Smooth muscle cell of the brain vasculature (primary cell): ENCODE measurements around the gene IQCN.

Experiments used
- DNase-seq: peaks from one replicate; pipeline ENCODE4 v3.0.0-alpha.2; 2012; ENCODE audit warnings: low read depth, low spot score

Gene IQCN

DNA sequence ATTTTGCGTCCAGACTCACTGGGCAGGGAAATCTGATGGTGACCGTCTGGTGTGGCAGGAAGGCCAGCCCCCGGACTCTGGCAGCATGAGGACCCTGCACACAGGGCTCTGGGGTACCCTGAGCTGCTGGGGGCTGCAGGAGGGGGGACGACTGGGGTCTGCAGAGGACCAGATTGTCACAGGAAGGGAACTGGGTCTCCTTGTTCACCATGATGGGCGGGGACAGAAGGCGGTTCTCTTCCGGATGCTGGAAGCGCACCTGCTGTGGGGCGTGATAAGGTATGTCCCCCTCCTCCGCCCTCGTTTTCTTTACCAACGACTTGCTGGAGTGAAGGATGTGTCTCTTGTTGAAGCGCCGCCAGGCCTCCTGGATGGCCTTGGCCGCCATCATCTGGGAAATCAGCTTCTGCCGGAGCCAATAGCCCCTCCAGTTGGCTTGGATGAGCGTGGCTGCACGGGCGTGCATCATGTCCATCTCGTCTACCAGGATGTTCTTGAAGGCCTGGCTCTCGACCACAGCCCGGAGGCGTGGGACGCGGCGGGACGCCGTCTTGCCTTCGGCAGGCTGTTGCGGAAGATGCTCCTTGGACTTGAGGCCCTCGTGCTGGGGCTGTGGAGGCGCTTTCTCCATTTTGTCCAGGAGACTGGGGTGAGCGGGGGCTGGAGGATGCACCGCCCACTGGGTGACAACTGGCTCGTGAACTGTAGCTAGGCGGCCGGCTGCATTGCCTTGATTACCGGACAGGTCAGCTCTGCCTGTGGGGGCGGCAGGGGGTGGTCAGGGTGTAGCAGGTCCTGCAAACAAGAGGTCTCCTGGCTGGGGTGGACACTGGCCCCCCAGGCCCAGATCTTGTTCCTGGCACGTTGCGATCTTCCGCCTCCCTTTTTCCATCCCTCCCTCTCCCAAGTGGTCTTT, 7.2 kb downstream of the IQCN start:
- no peak for DNase-seq

DNA sequence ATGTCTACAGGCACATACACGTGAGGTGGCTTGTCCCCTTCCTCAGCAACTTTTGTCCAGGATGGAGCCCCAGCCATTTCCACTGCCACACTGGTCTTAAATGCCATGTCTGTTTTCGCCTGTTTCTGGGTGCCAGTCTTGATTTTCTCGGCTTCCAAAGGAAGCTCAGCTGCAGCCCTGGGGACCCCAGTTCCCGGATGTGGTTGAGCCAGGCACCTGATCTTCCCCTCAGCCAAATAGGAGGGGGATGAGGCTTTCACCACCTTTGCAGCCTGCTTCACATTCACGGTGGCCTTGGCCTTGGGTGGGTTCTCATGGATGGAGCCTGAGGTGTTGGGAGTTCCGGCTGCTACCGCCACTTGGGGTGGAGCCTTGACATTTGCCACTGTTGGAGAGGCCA, 8.7 kb downstream of the IQCN start:
- DNase-seq = no peak

DNA sequence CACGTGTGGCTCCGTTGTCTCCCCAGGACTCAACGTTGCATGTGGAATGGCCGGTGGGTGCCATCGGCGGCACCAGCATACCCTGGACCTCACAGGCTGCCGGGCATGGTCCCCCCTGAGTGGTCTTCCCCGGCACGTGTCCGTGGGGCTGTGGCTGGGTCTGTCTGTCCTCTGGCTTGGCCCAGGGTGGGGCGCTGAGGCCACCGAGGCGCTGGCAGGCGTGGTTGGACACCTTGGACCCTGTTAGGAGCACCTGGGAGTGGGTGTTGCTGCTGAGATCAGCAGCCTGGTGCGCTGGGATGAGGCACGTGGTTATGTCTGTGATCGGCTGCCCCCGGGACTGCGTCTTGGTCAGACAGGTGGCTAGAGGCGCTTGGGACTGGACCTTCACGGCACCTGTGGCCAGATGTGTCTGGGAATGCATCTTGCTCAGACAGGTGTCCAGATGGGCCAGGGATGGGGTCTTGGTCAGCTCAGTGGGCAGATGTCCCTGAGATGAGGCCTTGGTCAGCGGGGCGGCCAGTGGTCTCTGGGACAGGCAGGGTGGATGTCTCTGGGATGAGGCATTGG, 9.2 kb downstream of the IQCN start:
- no peak for DNase-seq

DNA sequence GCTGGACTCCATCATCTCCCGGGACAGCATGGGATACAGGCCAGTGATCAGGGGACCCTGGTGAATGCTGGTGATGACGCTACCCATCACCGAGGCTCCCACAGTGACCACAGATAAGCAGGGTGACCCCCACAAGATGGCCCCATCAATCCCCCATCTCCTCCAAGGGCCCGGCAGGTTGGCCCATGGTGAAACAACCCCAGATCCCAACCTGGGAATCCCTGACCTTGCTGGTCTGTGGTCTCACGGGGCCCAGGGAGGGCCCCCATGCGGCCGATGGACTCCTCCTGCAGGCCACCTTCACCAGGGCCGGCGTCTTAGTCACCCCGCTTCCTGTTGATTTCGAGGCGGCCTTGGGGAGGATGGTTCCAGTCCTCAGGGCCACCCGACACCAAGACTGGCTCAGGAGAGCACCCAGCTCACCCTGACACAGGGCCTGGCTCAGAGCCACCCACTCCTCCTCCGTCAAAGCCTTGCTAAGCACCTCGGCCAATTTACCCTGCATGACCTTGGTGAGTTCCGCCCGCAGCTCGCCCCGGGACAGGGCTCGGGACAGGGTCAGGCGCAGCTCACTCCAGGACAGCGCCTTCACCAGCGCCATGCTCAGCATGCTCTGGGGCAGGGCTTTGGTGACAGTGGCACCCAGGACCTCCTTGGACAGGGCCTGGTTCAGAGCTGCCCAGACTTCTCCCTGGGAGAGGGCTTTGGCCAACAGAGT, 10.0 kb downstream of the IQCN start:
- DNase-seq = no peak

DNA sequence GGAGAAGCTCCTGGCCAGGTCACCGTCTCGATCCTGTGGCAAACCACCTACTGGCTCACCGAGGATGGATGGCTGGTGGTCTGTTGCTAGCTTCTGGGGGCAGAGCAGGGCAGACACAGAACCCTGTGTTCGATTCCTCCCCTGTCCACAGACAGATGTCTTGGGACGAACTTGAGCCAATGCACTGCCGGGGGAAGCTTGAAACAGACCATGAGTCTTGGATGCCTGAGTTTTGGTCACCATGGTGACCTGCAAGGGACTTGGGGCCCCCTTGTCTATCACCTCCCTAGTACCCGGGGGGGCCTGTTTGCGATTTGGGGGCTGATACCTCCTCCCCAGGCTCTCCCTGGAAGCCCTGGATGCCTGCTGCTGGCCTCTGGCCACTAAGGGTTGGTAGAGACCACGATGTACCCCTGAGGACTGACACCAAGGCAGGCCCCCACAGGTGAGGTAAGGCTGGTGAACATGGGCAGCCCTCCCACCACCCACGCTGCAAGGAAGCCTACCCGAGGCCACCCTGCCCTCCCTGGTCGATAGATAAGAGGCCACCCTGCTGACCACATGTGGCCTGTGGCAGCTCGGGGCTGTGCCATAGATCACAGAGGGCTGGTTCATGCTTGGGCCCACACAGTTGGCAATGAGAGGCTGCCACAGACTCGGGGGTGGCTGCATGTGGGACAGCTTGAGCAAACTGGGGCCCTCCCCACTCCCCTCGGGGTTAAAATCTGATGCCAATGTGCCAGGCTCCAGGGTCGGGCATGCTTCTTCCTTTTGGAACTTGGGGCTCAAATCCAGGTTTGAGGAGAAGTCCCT, 10.7 kb downstream of the IQCN start:
- no peak for DNase-seq

DNA sequence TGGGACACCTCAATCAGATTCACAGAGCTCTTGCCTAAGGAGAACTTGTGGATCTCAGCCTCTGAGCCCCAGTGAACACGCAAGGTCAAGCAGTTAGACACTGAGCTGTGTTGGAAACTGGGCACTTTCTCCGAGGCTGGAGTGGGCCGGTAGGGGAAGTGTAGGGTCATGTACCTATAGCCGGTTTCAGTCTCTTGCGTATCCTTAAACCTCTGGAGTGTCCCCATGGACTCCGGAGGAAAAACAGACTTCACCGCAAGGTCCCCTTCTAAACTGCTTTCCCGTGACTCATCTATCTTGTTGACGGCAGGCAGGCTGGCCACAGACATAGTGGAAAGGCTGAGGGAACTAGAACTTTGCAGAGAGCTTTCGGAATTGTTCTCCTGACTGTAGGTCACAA, 11.3 kb downstream of the IQCN start:
- DNase-seq = no peak

DNA sequence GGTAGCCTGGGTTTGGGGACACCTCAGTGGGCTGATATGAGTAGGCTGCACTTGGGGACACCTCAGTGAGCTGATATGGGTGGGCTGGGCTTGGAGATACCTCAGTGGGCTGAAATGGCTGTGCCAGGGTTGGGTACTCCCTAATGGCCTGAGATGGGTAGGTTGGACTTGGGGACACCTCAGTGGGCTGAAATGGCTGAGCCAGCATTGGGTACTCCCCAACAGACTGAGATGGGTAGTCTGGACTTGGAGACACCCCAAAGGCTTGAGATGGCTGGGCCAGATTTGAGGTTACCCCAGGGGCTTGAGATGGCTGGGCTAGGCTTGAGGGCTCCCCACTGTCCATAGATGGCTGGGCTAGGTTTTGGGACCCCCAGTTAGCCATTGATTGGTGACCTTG, 12.1 kb downstream of the IQCN start:
- DNase-seq = no peak

DNA sequence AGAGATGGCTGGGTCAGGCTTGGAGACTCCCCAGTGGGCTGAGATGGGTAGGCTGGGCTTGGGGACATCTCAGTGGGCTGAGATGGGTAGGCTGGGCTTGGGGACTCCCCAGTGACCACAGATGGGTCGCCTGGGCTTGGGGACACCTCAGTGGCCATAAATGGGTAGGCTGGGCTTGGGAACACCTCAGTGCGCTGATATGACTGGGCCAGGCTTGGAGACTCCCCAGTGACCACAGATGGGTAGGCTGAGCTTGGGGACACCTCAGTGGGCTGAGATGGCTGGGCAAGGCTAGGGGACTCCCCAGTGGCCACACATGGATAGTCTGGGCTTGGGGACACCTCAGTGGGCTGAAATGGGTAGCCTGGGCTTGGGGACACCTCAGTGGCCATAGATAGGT, 12.8 kb downstream of the IQCN start:
- no peak for DNase-seq

DNA sequence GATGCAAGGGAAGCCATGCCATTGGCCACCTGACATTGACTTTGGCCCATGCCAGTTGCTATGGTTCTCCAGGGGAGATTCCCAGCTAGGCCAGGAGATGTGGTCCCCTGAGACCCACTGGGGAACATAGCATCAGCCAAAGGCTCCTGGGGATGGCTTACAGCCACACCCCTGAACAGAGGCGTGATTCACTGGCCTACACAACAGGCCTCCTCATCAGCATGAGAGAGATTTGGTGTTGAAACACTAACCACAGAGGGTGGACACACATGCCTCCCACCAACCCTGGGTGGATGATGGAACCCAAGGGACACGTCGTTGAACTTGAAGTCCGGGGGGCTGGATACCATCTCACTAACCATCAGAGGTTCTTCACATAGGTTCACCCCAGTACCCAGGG, 14.4 kb downstream of the IQCN start:
- no peak for DNase-seq

DNA sequence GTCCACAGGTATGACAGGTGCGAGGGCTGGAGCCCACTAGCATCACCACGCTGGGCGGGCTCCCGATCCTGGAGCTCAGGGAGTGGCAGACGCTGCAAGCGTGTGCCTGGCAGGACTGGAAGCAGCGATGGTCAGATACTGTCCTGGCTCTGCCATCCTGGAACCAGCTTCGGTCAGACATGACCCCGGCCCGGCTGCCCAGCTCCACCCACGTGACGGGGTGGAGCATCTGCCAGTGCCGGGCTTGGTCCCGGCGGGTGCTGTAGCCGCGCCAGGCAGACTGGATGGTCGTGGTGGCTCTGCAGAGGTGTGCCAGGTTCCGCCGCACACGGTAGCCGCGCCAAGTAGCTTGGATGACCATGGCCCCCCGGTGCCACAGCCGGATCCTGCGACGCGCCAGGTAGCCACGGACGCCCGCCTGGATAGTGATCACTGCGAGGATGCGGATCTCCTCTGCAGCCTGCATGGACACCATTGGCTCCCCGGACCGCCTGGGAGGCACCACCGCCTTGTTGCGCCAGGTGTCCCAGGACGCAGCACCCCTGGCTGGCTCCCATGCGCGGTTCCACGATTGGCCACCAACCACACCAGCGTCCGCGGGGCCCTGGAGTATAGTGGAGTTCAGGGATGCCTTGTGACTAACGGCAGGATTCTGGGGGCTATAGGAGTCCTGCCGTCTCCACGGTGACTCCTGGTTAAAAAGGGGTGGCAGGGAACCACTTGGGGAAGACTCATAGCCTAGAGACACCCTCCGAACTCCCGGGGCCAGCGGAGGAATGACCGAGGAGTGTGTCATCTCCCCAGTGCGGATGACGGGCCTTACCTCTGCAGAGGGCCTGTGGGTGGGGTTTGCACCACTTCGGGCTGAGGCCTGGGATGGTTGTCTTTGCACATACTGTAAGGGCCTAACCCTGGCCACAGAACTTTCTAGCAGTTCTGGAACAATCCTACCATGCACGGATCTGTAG, 16.5 kb downstream of the IQCN start:
- DNase-seq = no peak

DNA sequence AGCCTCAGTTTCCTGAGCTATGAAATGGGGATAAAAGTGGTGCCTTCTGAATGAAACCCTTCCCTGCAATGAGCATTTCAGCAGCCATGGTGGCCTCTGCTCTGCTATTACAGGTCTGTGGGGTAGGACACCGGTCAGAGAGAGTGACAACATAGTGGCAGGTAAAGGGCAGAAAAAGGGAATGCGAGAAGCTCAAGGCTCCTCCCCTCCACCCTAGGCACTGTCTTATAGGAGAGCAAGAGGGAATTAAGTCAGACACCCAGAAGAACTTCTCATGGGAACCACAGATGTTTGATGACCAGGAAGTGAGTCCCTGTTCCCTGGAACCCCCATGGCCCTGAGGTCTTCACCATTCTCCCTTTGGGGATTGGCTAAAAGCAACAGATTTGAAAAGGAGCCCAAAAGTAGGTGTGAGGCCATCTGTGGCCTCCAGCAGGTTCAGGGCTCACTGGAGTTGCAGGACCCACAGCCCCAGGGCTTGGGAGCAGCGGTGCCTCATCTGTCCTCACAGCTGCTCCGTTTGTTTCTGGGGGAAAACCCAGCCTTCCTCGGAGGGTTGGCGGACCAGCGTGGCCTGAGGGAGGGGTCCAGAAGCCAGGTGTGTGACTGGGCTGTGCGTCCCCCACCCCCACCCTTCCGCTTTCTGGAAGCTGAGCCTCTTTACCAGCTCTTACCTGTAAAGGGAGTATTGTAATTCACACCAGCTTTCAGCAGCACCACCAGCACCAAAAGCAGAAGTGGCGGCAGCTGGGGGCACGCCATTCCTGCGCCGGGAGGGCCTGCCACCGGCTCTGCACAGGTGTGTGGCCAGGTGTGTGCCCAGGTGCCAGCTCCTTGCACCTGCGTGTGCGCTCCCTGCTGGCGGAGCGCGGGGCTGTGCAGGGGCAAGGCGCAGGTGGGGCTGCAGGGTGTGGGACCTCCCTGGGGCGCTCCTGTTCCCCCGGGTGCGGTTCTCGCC, 19.4 kb downstream of the IQCN start:
- no peak for DNase-seq

DNA sequence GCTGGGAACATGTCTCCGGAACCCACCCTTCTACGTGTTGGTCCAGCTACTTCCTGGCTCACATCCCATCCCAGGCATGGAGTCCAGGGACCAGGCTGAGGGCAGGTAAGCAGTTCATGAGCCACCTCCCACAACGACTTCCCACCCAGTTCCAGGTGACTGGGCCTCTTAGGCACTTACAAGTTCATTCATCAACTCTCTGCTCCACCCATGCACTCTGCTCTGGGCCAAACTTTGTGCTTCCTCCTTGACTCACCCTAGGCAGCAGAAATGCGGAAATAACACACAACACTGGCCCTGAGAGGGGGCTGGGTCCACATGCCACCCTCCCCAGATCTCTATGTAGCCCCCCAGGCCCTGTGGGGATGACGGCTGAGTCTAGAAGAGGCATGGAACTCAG, 20.5 kb downstream of the IQCN start:
- no peak for DNase-seq

DNA sequence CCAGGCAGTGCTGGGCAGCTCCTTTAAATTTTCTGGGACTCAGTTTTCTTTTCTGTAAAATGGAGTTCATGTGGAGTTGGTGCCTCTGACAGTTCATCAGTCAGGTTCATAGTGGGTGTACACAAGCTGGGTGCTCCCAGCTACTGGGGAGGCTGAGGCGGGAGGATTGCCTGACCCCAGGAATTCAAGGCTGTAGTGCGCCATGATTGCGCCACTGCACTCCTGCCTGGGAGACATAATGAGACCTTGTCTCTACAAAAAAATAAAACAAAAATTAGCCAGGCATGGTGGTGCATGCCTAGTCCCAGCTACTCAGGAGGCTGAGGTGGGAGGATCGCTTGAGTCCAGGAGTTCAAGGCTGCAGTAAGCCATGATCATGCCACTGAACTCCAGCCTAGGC, 21.1 kb downstream of the IQCN start:
- DNase-seq = no peak

DNA sequence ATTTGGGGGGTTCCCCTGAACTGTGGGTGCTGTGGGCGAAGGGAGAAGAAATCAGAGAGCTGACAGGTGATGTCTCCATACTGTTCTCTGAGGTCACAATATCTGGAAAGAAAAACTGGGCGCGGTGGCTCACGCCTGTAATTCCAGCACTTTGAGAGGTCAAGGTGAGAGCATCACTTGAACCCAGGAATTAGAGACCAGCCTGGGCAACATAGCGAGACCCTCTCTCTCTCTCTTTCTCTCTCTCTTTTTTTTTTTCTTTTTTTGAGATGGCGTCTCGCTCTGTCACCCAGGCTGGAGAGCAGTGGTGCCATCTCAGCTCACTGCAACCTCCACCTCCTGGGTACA, 21.9 kb downstream of the IQCN start:
- no peak for DNase-seq

DNA sequence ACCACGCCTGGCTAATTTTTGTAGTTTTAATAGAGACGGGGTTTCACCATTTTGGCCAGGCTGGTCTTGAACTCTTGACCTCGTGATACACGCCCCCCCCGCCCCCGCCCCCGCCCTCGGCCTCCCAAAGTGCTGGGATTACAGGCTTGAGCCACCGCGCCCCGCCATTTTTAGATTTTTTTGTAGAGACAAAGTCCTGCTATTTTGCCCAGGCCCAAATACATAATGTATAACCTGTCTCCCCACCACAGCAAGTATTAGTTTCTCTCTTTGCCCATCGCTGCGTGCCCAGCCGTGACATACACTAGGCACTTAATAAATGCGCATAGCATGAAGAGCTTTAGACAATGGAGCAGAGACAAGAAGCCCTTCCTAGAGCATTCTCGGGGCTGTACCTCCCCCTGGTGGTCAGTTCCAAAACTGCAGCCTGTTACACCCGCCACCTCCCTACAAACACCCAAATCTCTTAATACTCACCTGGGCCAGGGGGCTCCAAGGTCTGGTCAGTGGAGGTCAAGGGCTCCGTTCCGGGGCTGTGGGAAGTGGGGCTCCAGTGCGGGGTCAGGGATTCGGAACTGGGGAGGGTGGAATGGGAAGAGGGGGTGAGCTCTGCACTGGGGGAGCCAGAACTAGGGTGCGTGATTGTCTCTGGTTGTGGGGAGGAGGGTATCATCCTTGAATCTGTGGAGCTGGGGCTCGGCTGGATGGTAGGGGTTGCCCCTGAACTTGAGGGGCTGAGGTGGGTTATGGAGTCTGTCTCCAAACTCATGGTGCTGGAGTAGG, 22.5 kb downstream of the IQCN start:
- DNase-seq = peak; percentile 26

DNA sequence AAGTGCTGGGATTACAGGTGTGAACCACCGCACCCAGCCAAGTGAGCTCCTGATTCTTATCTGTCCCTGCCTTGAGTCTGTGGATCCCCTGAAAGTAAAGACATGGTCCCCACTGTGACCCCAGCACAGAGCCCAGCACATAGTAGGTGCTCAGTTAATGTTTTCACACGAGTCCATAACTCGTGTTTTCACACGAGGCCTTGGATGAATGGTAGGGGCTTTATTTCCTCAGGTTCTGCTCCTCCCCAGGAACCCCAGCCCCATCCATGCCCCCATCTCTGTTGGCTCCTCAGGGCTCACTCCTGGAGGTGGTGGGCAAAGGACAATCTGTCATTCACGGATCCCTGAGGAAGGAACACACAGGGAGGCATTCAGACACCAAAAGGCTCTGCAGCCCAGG, 24.4 kb downstream of the IQCN start:
- no peak for DNase-seq

DNA sequence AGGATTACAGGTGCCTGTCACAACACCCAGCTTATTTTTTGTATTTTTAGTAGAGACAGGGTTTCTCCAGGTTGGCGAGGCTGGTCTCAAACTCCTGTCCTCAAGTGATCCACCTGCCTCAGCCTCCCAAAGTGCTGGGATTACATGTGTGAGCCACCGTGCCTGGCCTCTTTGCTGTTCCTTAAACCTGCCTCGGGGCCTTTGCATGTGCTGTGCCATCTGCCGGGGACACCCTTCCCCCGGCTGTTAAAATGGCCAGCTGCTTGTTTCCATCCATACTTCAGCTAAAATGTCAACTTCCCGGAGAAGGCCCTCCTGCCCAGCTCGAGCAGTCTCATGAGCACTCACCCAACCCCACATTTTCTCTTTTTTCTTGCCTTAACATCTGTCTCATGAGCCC, 29.0 kb downstream of the IQCN start:
- DNase-seq = no peak

DNA sequence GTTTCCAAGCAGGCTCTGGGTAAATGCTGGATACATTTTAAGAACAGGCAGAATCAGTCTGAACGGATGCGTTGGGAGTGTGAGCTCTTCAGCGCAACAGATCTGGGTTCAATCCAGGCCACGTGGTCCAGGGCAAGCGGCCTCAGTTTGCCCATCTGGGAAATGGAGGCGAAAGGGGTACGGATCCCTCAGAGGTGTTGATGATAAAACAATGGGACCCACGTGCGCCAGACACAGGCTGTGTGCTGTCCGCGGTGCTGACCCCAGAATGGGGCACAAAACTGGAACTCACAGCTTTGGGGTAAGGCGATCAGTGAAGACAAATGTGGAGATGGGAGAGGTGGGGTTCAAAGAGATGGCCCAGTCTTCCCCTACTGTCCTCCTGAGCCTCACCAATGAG, 34.9 kb downstream of the IQCN start:
- no peak for DNase-seq

DNA sequence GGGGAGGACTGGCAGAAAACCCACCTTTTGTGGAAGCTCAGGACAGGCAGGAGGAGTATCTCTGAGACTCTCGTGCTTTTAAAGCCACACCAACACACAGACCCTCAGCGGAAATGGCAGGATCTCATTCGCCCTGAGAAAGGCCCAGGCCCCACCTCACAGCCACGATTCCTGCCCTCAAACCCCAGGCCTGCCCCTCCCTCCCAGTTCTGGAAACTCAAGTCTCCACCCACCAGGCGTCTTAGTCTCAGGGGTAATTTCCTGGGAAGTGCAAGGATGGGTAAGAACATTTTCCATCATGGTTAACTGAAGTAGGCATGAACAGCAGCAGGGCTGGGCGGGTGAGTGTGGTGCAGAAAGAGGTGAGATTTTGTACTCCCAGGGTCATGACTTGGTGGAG, 40.1 kb downstream of the IQCN start:
- no peak for DNase-seq
